Subcutaneous adipose tissue (tissue), 4 donors: Measurements from ENCODE around the gene C1orf167. TPM values are rescaled to one million over a fixed set of nuclear protein-coding genes. Genes with fewer than 3 reads are reported as not detected.

Experiments
- total RNA-seq, 4 donors: library from RNA; depleted of rRNA; stranded (reverse); fragments of >200 nt; gene quantifications; one replicate each; pipeline ENCODE4 v1.1.0, GENCODE V29; 2016
- TF ChIP-seq, protein P1 (sequence below): fragments of 450-650 bp; IDR thresholded peaks from one replicate; pipeline ENCODE4 v1.5.1; 2016; ENCODE audit warnings: low read depth, mild to moderate bottlenecking, control low read depth, antibody characterized with exemption, moderate library complexity

The C1orf167 gene
- total RNA-seq, 4 donors from 2014 or later = 0.17 to 3.9 TPM; not detected in 2

- TF ChIP-seq, protein P1, sequence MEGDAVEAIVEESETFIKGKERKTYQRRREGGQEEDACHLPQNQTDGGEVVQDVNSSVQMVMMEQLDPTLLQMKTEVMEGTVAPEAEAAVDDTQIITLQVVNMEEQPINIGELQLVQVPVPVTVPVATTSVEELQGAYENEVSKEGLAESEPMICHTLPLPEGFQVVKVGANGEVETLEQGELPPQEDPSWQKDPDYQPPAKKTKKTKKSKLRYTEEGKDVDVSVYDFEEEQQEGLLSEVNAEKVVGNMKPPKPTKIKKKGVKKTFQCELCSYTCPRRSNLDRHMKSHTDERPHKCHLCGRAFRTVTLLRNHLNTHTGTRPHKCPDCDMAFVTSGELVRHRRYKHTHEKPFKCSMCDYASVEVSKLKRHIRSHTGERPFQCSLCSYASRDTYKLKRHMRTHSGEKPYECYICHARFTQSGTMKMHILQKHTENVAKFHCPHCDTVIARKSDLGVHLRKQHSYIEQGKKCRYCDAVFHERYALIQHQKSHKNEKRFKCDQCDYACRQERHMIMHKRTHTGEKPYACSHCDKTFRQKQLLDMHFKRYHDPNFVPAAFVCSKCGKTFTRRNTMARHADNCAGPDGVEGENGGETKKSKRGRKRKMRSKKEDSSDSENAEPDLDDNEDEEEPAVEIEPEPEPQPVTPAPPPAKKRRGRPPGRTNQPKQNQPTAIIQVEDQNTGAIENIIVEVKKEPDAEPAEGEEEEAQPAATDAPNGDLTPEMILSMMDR = no peak
Observed at GRCh38 chr1:11774753-11775152, 12.8 kb downstream of the C1orf167 start.

GRCh38 chr1:11777658-11778322 lies 15.8 kb downstream of the C1orf167 start:
- TF ChIP-seq, protein P1 = no peak

DNA sequence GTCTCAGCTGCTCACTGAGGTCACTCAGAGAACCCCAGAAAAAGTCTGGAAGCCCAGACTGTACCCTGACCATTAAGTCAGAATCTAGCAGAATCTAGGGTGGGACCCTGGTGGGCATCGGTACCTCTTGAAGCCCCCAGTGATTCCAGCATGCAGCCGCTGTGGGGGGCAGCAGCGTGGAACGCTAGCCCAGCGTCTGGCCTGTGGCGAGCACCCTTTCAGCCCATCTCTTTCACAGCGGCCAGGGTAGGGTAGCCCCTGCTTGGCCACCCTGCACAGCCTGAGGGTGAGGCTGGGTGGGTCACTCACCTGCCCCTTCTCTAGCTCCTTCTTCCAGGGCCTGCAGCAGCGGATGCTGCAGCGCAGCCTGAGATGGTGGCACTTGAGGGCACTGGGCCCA lies 16.3 kb downstream of the C1orf167 start:
- TF ChIP-seq, protein P1 = no peak

GRCh38 chr1:11778844-11779623 lies 17.0 kb downstream of the C1orf167 start:
- TF ChIP-seq, protein P1 = no peak

- TF ChIP-seq, protein P1 = no peak
Observed at GRCh38 chr1:11779715-11780379, 17.9 kb downstream of the C1orf167 start.

- TF ChIP-seq, protein P1 = no peak
Observed at GRCh38 chr1:11780380-11781147, 18.6 kb downstream of the C1orf167 start.
